OCI-LY1 (cell line): ENCODE results near the gene TM4SF5.

Experiments
- H2AFZ ChIP-seq: fragments of 200-600 bp; sonication (generic), shearing (Covaris generic); 2 replicates; pipeline ENCODE4 v1.6.0; 2014; ENCODE audit warnings: antibody characterized with exemption, mild to moderate bottlenecking, low read length
- H3F3A ChIP-seq: fragments of 200-600 bp; sonication (generic), shearing (Covaris generic); 2 replicates; pipeline ENCODE4 v1.6.0; 2014; ENCODE audit warnings: mild to moderate bottlenecking, antibody characterized with exemption, low read length, moderate library complexity; ENCODE audit not compliant: insufficient read depth
- H3K27ac ChIP-seq: fragments of 200-600 bp; sonication (generic); 2 replicates; pipeline ENCODE4 v1.5.1; 2014; ENCODE audit warnings: low read length, mixed run types, mild to moderate bottlenecking, low read depth; ENCODE audit not compliant: poor library complexity, severe bottlenecking
- H3K27me3 ChIP-seq: fragments of 200-600 bp; sonication (generic); 2 replicates; pipeline ENCODE4 v1.6.0; 2014; ENCODE audit warnings: antibody characterized with exemption, mild to moderate bottlenecking, low read length, moderate library complexity; ENCODE audit not compliant: insufficient read depth
- H3K36me3 ChIP-seq: fragments of 200-600 bp; sonication (generic); 2 replicates; pipeline ENCODE4 v1.6.1; 2014; ENCODE audit warnings: mild to moderate bottlenecking, antibody characterized with exemption, low read length, moderate library complexity, mixed read lengths; ENCODE audit not compliant: insufficient read depth
- H3K4me1 ChIP-seq: fragments of 200-600 bp; sonication (generic); 2 replicates; pipeline ENCODE4 v1.5.1; 2014; ENCODE audit warnings: mild to moderate bottlenecking, low read length, moderate library complexity; ENCODE audit not compliant: insufficient read depth, severe bottlenecking
- H3K4me2 ChIP-seq: fragments of 200-600 bp; sonication (generic), shearing (Covaris generic); 2 replicates; pipeline ENCODE4 v1.6.1; 2014; ENCODE audit warnings: low read length
- H3K4me3 ChIP-seq: fragments of 200-600 bp; sonication (generic); 2 replicates; pipeline ENCODE4 v1.5.1; 2014; ENCODE audit warnings: low read length, low read depth, mild to moderate bottlenecking, mixed read lengths; ENCODE audit not compliant: poor library complexity, severe bottlenecking
- H3K79me2 ChIP-seq: fragments of 200-600 bp; shearing (Covaris generic); 2 replicates; pipeline ENCODE4 v1.6.1; 2016; ENCODE audit warnings: mixed run types, low read length, mixed read lengths; ENCODE audit not compliant: insufficient read depth
- H3K9ac ChIP-seq: fragments of 200-600 bp; sonication (generic), shearing (Covaris generic); 2 replicates; pipeline ENCODE4 v1.6.1; 2014; ENCODE audit warnings: mild to moderate bottlenecking, low read length, mixed read lengths
- H3K9me2 ChIP-seq: fragments of 200-600 bp; sonication (generic), shearing (Covaris generic); 2 replicates; pipeline ENCODE4 v1.6.1; 2014; ENCODE audit warnings: low read depth, mild to moderate bottlenecking, low read length, mixed read lengths
- H3K9me3 ChIP-seq: fragments of 200-600 bp; shearing (Covaris generic); 2 replicates; pipeline ENCODE4 v1.6.1; 2014; ENCODE audit warnings: low read length, mixed read lengths
- H4K20me1 ChIP-seq: fragments of 200-600 bp; sonication (generic), shearing (Covaris generic); 2 replicates; pipeline ENCODE4 v1.6.0; 2016; ENCODE audit warnings: mild to moderate bottlenecking, low read length; ENCODE audit not compliant: insufficient read depth
- EZH2 ChIP-seq: fragments of 200-600 bp; sonication (generic), shearing (Covaris generic); IDR thresholded peaks from 2 replicates; pipeline ENCODE4 v1.8.0; 2017; ENCODE audit warnings: borderline replicate concordance, mixed run types, mild to moderate bottlenecking, antibody characterized with exemption, low read length, moderate library complexity, mixed read lengths
- TF ChIP-seq, protein P1 (sequence below): fragments of 200-600 bp; sonication (generic), shearing (Covaris generic); IDR thresholded peaks from 2 replicates; pipeline ENCODE4 v1.5.1; 2017; ENCODE audit warnings: mild to moderate bottlenecking, antibody characterized with exemption, low read length, moderate library complexity, mixed read lengths

The TM4SF5 gene

DNA sequence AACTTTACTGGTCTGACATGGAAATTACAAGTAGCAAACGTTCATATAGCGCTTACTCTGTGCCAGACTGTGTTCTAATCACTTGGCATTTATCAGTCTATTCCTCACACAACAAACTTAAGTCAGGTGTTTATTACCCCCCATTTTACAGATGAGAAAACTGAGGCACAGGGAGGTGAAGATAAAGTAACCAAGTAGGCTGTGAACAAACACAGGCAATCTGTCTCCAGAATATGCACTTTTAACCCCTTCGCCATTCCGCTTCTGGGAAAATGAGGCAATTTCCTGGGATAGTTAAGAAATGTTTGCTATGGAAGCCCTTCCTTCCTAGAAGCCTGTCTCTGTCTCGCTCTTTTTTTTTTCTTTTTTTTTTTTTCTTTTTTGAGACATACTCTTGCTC is 19.8 kb upstream of the TM4SF5 start:
- H3K4me2 ChIP-seq: no peak overlapping the region

GRCh38 chr17:4753392-4753791 is 18.3 kb upstream of the TM4SF5 start:
- H3K9ac ChIP-seq: no peak overlapping the region
- TF ChIP-seq, protein P1, sequence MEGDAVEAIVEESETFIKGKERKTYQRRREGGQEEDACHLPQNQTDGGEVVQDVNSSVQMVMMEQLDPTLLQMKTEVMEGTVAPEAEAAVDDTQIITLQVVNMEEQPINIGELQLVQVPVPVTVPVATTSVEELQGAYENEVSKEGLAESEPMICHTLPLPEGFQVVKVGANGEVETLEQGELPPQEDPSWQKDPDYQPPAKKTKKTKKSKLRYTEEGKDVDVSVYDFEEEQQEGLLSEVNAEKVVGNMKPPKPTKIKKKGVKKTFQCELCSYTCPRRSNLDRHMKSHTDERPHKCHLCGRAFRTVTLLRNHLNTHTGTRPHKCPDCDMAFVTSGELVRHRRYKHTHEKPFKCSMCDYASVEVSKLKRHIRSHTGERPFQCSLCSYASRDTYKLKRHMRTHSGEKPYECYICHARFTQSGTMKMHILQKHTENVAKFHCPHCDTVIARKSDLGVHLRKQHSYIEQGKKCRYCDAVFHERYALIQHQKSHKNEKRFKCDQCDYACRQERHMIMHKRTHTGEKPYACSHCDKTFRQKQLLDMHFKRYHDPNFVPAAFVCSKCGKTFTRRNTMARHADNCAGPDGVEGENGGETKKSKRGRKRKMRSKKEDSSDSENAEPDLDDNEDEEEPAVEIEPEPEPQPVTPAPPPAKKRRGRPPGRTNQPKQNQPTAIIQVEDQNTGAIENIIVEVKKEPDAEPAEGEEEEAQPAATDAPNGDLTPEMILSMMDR: no peak
- TF ChIP-seq EZH2: no peak

More for the DNA sequence above, 19.8 kb upstream of the TM4SF5 start:
- Histone ChIP-seq H3K4me3 (no peak overlapping the region), H3K9ac (no peak overlapping the region), H3K9me3 (no peaks in the 10 kb centered on the region), H3K4me1 (peaks cover 12% of the 10 kb centered on the region), H2AFZ (no peak overlapping the region), H3K27ac (no peak overlapping the region), H4K20me1 (no peaks in the 10 kb centered on the region), H3K36me3 (no peaks in the 10 kb centered on the region), H3F3A (no peaks in the 10 kb centered on the region), H3K27me3 (no peaks in the 10 kb centered on the region), H3K79me2 (no peaks in the 10 kb centered on the region), H3K9me2 (no peaks in the 10 kb centered on the region)
- TF ChIP-seq EZH2: no peak
- TF ChIP-seq, protein P1: no peak

GRCh38 chr17:4759776-4760236 is 11.9 kb upstream of the TM4SF5 start:
- Histone ChIP-seq H3F3A (no peaks in the 10 kb centered on the region), H3K27me3 (no peaks in the 10 kb centered on the region), H3K9me2 (no peaks in the 10 kb centered on the region), H4K20me1 (no peaks in the 10 kb centered on the region), H3K27ac (no peak overlapping the region), H3K4me1 (no peaks in the 10 kb centered on the region), H2AFZ (no peak overlapping the region), H3K36me3 (no peaks in the 10 kb centered on the region), H3K9ac (no peak overlapping the region), H3K4me3 (no peak overlapping the region), H3K4me2 (no peak overlapping the region), H3K79me2 (no peaks in the 10 kb centered on the region), H3K9me3 (no peaks in the 10 kb centered on the region)
- TF ChIP-seq, protein P1: no peak
- no peak for TF ChIP-seq EZH2

More at GRCh38 chr17:4753392-4753791, 18.3 kb upstream of the TM4SF5 start:
- Histone ChIP-seq H3K4me2 (no peak overlapping the region), H4K20me1 (no peaks in the 10 kb centered on the region), H3K27ac (no peak overlapping the region), H3K79me2 (no peaks in the 10 kb centered on the region), H3K27me3 (no peaks in the 10 kb centered on the region), H3K4me1 (peaks cover 2% of the 10 kb centered on the region), H2AFZ (no peak overlapping the region), H3K4me3 (no peak overlapping the region), H3K9me2 (no peaks in the 10 kb centered on the region), H3K36me3 (no peaks in the 10 kb centered on the region), H3K9me3 (no peaks in the 10 kb centered on the region), H3F3A (no peaks in the 10 kb centered on the region)
